HG02623 (cell line): Measurements from ENCODE around the gene HLA-DOB.

ENCODE experiments used
- ATAC-seq: cut with Tn5 transposase; IDR thresholded peaks from one replicate; pipeline ENCODE4 v1.9.1; 2021; ENCODE audit warnings: moderate library complexity; ENCODE audit not compliant: unreplicated experiment

Gene HLA-DOB

GRCh38 chr6:32843979-32844838, 27.4 kb upstream of the HLA-DOB start, which contains the start of gene PSMB8:
TSS of gene PSMB8 (minus strand) at chr6:32844047. CDS start at chr6:32843996, 51 bp downstream.
- ATAC-seq = peak; percentile 82

DNA sequence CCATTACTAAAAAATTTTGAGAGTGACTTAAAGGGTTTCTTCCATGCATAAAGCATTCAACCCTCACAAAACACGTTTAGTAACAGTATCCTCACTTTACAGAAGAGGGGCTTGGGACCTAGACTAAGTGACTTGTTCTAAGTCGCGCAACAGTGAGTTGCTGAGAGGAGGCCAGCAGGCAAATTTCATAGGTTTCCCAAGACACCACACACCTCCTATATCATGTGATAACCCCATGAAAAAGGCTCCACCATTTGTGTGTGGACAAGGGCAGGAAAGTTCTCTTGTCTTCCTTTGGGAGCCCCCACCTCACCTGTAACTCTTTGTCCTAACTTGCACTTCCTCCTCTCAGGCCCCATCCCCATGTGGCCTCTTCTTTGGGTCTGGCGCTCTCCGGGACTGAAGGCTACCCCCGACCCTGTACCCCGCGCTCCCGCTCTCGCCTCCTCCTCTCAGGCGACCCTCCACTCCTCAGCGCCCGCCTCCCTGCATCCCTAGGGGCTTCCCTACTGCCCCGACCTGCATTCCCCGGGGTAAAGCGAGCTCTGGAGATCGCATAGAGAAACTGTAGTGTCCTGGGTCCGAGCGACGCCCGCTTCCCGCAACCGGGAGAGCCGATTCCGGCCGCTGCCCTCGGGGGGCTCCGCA, 26.7 kb upstream of the HLA-DOB start:
- ATAC-seq = no peak

DNA sequence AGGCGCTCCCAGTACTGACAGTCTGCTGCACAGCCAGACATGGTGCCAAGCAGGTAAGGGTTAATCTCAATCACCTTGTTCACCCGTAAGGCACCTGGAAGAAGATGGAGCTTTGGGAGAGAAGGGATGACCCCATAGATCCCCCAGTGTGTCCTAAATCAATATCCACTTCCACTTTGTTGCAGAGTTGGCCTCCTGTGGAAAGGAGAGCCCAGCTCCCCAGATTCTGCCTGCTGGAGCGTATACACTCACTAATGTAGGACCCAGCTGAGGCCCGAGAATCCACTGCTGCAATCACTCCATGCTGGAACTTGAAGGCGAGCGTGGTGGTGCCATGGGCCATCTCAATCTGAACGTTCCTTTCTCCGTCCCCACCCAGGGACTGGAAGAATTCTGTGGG, 25.9 kb upstream of the HLA-DOB start:
- no peak for ATAC-seq

DNA sequence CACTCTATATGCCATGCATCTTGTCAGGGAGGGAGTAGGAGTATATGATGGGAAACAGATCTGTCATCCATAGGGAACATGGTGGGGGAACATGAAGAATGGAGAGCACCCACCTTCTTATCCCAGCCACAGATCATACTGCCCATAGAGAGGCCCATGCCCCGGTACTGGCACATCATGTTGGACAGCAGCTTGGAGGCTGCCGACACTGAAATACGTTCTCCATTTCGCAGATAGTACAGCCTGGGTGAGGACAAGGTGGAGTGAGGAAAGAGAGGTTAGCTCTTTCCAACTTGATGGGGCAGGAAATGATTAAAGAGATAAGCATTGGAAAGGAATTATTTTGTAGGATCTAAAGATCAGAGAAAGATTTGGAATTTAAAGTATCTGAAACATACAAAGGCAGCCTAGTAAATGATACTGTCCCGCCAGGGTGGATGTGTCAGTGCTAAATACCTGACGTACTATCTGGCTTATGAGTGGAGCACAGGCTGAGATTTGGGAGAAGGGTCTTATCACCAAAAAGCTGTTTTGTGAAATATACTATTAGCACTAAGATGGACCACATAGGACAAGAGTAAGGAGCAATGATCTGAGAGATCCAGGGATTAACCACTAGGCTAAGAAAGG, 25.3 kb upstream of the HLA-DOB start:
- no peak for ATAC-seq

- ATAC-seq = no peak
Observed at GRCh38 chr6:32840604-32841246, 23.9 kb upstream of the HLA-DOB start.

- no peak for ATAC-seq
Observed at GRCh38 chr6:32839356-32839755, 22.6 kb upstream of the HLA-DOB start.

DNA sequence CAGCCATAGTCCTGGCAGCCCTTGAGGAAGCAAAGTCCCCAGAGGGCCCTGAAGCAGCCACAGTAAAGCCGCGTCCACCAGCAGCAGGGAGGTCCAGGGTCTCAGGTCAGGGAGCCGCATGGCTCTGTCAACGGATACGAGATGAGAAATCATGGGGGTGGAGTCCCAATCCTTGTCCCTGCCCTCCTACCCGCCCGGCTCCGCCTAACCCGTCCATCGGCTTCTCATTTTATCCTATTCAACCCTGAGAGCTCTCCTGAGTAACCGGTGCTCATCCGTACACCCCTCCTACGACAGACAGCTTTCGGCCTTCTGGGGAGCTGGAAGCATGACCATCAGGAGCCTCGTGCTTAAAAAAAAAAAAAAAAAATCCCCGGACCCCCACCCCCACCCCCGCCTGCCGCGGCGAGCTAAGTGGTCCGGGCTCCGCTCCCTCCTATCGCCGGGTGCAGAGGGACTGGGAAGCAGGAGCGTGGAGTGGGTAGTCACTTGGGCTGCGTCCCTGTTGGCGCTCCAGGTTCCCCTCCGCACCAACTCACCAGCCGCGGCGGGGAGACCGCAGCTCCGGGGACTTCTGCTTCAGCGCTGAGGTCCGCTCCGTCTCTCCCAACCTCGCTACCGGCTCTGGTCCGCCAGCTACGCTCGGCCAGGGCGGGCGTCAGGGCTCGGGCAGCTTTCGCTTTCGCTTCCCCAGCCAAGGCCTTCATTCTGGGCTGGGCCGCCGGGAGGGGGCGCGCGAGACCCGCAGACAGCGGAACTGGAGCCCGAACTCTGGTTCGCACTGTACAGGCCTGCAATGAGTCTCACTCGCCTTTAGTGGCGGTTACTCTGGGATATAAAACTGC, 21.5 kb upstream of the HLA-DOB start, which contains the start of gene TAP2:
Gene TAP2 (minus strand): TSS at position 626 of the 845 bp plus-strand sequence. CDS start 506 bp downstream, at position 120.
- ATAC-seq = peak; percentile 56

DNA sequence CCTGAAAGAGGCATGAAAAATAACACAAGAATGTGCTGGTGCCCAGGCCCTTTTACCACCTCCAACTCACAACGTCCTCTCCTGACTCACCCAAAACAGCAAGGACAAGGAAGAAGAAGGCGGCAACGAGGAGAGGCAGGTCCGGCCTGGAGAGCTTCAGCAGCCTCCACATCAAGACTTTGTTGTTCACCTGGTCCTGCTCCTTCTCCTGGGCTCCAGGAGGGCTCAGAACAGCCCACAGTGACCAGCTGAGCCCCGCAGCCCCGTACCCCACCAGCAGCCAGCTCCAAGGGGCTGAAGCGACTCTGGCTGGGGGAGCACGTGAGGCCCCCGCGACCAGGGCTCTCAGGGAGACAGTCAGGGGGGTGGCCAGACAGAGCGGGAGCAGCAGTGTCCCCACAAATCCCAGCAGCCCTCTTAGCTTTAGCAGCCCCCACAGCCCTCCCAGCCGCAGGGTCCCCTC, 20.9 kb upstream of the HLA-DOB start:
- ATAC-seq = no peak

- no peak for ATAC-seq
Observed at GRCh38 chr6:32836873-32837272, 20.1 kb upstream of the HLA-DOB start.

DNA sequence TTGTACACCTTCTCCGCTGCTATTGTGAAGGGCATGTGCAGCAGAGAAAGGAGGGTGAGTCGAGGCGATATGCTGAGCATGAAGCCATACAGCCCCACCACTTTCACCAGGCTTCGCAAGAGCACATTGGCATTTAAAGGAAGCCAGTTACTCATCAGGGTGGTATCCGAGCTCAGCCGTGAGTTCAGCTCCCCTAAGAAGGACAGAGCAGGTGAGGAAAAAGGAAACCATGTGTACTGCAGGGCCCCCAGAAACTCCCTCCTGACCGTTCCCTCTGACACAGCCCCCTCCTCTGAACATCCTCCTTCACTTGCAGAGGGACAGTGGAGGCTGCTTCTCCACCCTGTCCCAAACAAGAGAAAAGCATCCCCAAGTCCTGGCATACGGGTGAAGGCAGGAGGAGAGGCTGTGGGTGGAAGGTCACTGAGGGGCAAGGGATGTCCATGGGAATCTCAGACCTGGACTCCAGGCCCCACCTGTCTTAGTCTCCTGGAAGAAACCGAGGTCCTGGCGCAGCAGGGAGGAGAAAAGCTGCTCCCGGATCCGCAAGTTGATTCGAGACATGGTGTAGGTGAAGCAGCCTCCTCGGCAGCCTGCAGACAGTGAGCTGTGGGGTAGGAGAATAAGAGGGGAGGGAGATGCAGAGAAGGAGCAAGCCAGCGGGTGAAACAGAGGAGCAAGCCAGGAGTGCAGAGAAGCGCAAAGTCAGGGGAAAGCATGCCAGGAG, 18.5 kb upstream of the HLA-DOB start:
- ATAC-seq = no peak

DNA sequence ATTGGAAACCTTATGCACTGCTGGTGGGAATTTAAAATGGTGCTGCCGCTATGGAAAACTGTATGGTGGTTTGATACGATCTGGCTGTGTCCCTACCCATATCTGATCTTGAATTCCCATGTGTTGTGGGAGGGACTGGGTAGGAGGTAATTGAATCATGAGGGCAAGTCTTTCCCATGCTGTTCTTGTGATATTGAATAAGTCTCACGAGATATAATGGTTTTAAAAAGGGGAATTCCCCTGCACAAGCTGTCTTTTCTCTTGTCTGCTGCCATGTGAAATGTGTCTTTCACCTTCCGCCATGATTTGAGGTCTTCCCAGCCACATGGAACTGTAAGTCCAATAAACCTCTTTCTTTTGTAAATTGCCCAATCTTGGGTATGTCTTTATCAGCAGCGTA, 16.9 kb upstream of the HLA-DOB start:
- ATAC-seq = no peak

DNA sequence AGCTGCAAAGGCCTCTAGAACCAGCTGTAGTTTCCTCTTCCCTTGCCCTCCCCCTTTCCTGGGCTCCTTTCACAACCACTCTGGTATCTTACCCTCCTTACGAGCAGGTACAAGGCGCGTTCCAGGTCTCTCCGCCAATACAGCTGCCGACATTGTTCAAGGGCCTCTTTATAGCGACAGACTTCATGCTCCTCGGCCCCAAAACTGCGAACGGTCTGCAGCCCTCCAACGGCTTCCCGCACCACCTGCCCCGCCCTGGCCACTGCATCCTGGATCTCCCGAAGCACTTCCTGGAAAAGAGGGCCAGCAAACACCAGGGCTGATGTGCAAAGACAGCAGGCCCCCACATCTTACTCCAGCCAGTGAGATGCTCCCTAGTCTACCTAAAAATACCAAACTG, 15.7 kb upstream of the HLA-DOB start:
- no peak for ATAC-seq

DNA sequence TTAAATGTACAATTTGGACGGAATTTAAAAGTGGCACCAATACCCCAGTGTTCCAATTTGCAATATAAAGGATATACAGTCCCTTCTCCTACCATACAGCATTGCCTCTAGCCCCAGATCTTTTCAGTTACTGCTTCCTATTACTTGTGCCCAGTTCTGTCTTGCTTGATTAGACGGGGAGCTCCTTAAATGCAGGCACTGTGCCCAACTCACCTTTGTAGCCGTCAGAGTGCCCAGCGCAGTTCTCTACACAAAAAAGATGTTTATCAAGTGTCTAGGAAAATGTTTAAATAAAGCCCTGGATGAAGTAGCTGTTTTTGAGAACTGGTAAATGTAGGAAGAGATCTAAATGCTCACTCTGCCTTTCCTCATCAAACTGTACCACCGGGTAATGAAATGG, 14.1 kb upstream of the HLA-DOB start:
- ATAC-seq = no peak

- no peak for ATAC-seq
Observed at GRCh38 chr6:32830017-32830416, 13.2 kb upstream of the HLA-DOB start.

GRCh38 chr6:32829495-32829894, 12.7 kb upstream of the HLA-DOB start:
- no peak for ATAC-seq

GRCh38 chr6:32827025-32827424, 10.2 kb upstream of the HLA-DOB start:
- no peak for ATAC-seq

- no peak for ATAC-seq
Observed at GRCh38 chr6:32825966-32826365, 9.2 kb upstream of the HLA-DOB start.

GRCh38 chr6:32819729-32820128, 2.9 kb upstream of the HLA-DOB start:
- ATAC-seq = no peak

DNA sequence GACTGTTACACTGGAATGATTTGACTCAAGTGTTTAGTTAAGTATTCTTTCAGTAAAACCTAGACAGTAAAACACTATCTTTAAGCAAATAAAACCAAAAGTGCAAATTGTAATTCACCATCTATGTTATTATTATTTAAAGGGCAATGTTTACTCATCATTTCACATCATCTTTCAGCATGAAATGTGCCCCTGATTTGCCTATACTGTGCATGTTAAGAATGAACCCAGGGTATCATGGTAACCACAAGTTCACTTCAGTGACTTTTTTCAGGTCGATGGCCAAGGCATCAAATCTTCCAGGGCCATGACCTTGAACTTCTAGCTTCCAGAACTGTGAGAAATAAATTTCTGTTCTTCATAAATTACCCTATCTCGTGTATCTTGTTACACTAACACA, 2.1 kb upstream of the HLA-DOB start:
- ATAC-seq = no peak

DNA sequence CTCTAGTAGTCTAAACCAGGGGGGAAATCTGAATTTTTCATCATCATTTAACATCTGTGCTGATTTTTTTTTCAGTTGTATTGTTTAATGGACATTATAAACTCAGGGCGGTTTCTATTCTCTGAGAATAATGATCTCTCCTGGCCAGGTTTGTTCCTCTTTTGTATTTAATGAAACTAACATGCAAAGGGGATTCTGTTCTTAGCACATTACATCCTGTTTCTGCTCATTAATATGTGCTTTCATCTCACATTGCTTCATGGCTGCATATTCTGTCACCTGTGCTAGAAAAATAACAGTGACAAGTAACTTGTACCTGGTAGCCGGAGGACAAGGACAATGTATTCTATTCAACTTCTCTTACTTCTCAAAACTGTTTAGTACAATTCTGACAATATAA, 806 bp downstream of the HLA-DOB start:
- ATAC-seq = no peak
